Body of pancreas (tissue), 4 donors: ENCODE measurements around the gene CROCC2. TPM values are rescaled to one million over a fixed set of nuclear protein-coding genes. Genes with fewer than 3 reads are reported as not detected.

Source experiments
- ATAC-seq: fragments of 150-250 bp; one replicate; pipeline ENCODE4 v1.9.1; 2016
- DNase-seq, 4 donors: peaks; one replicate each; pipeline ENCODE4 v3.0.0-alpha.2; 2019
- H3K27ac ChIP-seq, 4 donors: fragments of 200-600 bp; sonication (generic); 1 replicate in 3 of 4; 2 replicates in 1 of 4; pipeline versions ENCODE4 v1.5.1 to v1.6.1; 2016 to 2019; ENCODE audit warnings: mild to moderate bottlenecking in 1 of 4, mixed read lengths in 1 of 4, moderate library complexity in 1 of 4
- H3K27me3 ChIP-seq, 2 donors: fragments of 200-600 bp; sonication (generic); one replicate each; pipeline ENCODE4 v1.6.0; 2016; ENCODE audit warnings: mild to moderate bottlenecking in 1 of 2
- H3K36me3 ChIP-seq, 2 donors: fragments of 200-600 bp; sonication (generic); replicated peaks in 1 of 2; 2 replicates each; pipeline ENCODE4 v1.5.1; 2016; ENCODE audit warnings: low read depth in 2 of 2; ENCODE audit not compliant: insufficient read depth in 1 of 2
- H3K4me1 ChIP-seq: fragments of 200-600 bp; sonication (generic); one replicate; pipeline ENCODE4 v1.6.0; 2016
- H3K4me3 ChIP-seq, 2 donors: fragments of 200-600 bp; sonication (generic); 1 replicate in 1 of 2; 2 replicates in 1 of 2; pipeline ENCODE4 v1.5.1; 2016 to 2019
- H3K9me3 ChIP-seq, 3 donors: fragments of 200-600 bp; sonication (generic); 1 replicate in 2 of 3; 2 replicates in 1 of 3; pipeline ENCODE4 v1.5.1; 2016
- CTCF ChIP-seq, 7 experiments: fragments of 450-650 bp in 4 of 7; fragments of 200-600 bp in 3 of 7; sonication (generic) in 3 of 7; IDR thresholded peaks; one replicate each; pipeline ENCODE4 v1.5.1; 2016 to 2019; ENCODE audit warnings: antibody characterized with exemption in 7 of 7
- POLR2A ChIP-seq, 3 donors: fragments of 450-650 bp; IDR thresholded peaks; one replicate each; pipeline ENCODE4 v1.6.1; 2016; ENCODE audit warnings: antibody characterized with exemption in 3 of 3, mild to moderate bottlenecking in 2 of 3
- WGBS, 2 donors: methylation state at CpG; one replicate each; pipeline ENCODE4 v1.1.5; 2017; 5-methylcytosine and 5-hydroxymethylcytosine counted together
- intact Hi-C: fragments of 100-400 bp; cut with DNase I; formaldehyde crosslinking; loops from one replicate; pipeline ENCODE4 v1.15.1; 2023
- total RNA-seq, 2 donors: library from RNA; depleted of rRNA; stranded (reverse); fragments of >200 nt; gene quantifications; one replicate each; pipeline ENCODE4 v1.1.0, GENCODE V29; 2016

CROCC2 gene
- total RNA-seq, 2 donors from 2014 or later: under 0.01 TPM; not detected in 1

- Histone ChIP-seq H3K4me3 (no peak overlapping the region), H3K9me3 (no peaks in the 10 kb centered on the region), H3K4me1 (no peaks in the 10 kb centered on the region), H3K27me3 (no peaks in the 10 kb centered on the region), H3K36me3 (no peaks in the 10 kb centered on the region), H3K27ac (no peak overlapping the region)
- TF ChIP-seq CTCF (IDR thresholded peaks at IDR 0.05): no peak
- ATAC-seq (no peak), DNase-seq (peak; percentile 1 to 10 (median 4))
- intact Hi-C loops: no loop called here
- 86 to 87% methylated on average over 13 to 26 of the region's 31 CpGs for WGBS, 2 donors
Observed at GRCh38 chr2:240919786-240920782, 13.9 kb downstream of the CROCC2 start.

- no peaks in the 10 kb centered on the region for H3K9me3 ChIP-seq
- ATAC-seq (no peak), DNase-seq (peak; percentile 1 to 12 (median 7))
- H3K36me3 ChIP-seq: no peaks in the 10 kb centered on the region
- no peak overlapping the region for H3K27ac ChIP-seq
- no peak overlapping the region for H3K4me3 ChIP-seq
- no peaks in the 10 kb centered on the region for H3K27me3 ChIP-seq
- 65 to 68% methylated on average over 3 to 4 of the region's 4 CpGs for WGBS, 2 donors
- TF ChIP-seq POLR2A (IDR thresholded peaks at IDR 0.05) (no peak), CTCF (IDR thresholded peaks at IDR 0.05) (no peak)
- no peaks in the 10 kb centered on the region for H3K4me1 ChIP-seq
- intact Hi-C loops: no loop called here
Observed at GRCh38 chr2:240920783-240921231, 14.7 kb downstream of the CROCC2 start.

- Histone ChIP-seq H3K4me3 (no peak overlapping the region), H3K4me1 (no peaks in the 10 kb centered on the region), H3K27me3 (no peaks in the 10 kb centered on the region), H3K36me3 (no peaks in the 10 kb centered on the region), H3K27ac (no peak overlapping the region), H3K9me3 (no peaks in the 10 kb centered on the region)
- intact Hi-C loops: no loop called here
- DNase-seq (peak; percentile 18 to 48 (median 28)), ATAC-seq (peak; percentile 44)
- WGBS, 2 donors: 71 to 78% methylated on average over 9 to 13 of the region's 13 CpGs
- TF ChIP-seq POLR2A (IDR thresholded peaks at IDR 0.05) (no peak), CTCF (IDR thresholded peaks at IDR 0.05) (no peak)
Observed at GRCh38 chr2:240921311-240921994, 15.3 kb downstream of the CROCC2 start.

- WGBS, 2 donors: 64% methylated on average over 1 of the region's 1 CpG; no CpG with 5 or more reads in 1 of the 2 donors
- peak in 3 of 4 donors; percentile 3 to 11 (median 6) for DNase-seq
Observed at GRCh38 chr2:240921995-240922244, 15.8 kb downstream of the CROCC2 start.

More at GRCh38 chr2:240921995-240922244, 15.8 kb downstream of the CROCC2 start:
- Histone ChIP-seq H3K4me3 (no peak overlapping the region), H3K27ac (no peak overlapping the region), H3K27me3 (no peaks in the 10 kb centered on the region), H3K4me1 (peaks cover under 1% of the 10 kb centered on the region), H3K9me3 (no peaks in the 10 kb centered on the region), H3K36me3 (no peaks in the 10 kb centered on the region)
- no peak for ATAC-seq
- no peak for TF ChIP-seq CTCF (IDR thresholded peaks at IDR 0.05)
- TF ChIP-seq POLR2A (IDR thresholded peaks at IDR 0.05): no peak
- intact Hi-C loops: no loop called here
